GM21786 (cell line): ENCODE data around the gene SYCP2L.
"Not testable (repeated sequence)": the region's sequence is repeated elsewhere in the genome, so short reads cannot be mapped to it uniquely, and the experiment has no call there.

ENCODE experiments used
- ATAC-seq: cut with Tn5 transposase; IDR thresholded peaks from one replicate; pipeline ENCODE4 v1.9.1; 2021; ENCODE audit not compliant: unreplicated experiment

The SYCP2L gene

DNA sequence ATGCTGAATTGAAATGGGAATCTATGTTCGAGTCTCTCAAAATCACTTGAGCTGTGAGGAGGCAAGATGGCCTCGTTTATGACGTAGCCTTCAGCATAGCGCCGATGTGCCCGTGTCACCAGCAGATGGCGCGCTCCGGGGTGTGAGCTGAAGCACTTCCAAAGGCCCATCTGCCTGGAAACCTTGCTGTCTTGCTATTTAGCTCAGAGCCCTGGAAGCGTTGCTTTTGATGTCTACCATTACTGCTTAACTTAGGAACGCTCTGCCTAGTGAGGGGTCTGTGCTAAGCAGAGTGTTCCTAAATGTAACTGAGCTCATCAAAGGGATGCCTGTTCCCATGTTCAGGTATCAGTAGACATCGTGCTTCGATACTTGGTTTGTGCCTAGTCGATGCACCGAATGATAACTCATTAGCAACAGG, 67.7 kb downstream of the SYCP2L start:
- ATAC-seq: peak; percentile 82

DNA sequence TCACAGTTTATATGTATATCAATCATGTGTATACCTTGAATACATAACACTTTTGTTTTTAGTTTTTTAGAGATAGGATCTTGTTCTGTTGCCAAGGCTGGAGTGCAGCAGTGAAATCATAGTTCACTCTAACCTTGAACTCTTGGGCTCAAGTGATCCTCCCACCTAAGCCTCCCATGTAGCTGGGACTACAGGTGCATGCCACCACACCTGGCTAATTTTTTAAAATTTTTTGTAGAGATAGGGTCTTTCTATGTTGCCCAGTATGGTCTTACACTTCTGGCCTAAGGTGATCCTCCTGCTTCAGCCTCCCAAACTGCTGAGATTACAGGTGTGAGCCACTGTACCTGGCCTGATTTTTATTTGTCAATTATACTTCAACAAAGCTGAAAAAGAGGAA, 69.9 kb downstream of the SYCP2L start:
- no peak for ATAC-seq

DNA sequence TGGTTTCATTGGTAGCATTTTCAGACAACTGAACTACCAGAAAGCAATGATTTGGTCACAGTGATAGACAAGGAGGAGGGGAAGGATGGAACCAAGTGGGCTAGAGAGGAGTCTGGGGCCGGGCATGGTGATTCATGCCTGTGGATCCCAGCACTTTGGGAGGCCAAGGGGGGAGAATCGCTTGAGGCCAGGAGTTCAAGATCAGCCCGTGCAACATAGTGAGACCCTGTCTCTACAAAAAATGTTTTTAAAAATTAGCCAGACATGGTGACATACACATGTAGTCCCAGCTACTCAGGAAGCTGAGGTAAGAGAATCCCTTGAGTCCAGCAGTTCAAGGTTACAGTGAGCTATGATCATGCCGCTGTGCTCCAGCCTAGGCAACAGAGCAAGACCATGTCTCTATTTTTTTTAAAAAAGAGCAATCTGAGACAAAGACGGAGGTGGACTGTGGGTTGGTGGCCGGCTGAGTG, 70.6 kb downstream of the SYCP2L start:
- ATAC-seq: no peak

DNA sequence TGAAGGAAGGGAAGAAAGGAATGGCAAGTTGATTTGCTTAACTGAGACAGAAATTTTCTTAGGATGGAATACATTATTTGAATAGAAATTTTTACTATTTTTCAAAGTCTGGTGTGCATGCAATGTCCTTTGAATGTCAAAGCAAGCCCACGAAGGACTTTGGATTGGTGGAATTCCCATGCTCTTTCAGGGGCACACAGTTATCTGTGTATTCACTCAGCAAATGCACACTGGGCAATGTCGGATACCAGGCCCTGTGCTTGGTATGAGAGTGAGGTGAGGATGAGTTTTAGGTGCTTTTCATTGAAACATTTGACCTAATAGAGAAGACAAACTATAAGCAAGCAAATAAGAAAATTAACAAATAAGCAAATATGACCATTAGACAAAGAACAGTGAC, 73.3 kb downstream of the SYCP2L start:
- no peak for ATAC-seq

DNA sequence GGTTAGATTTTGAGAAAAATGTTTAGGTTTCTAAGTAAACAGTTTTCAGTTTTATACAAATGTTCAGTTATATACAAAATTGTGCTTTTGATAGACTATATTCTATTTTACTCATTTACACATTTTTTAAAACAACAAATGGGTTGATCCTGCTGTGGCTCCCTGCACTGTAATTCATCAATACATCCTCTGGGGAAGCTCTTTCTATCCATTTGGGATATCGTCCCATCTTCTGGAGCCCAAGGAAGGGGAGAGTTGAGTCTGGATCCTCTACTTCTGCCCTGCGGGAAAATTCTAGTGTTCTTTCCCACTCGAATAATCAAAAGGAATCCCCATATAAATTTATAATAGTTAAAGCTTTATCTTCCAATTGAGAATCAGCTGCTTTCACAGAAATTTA, 75.0 kb downstream of the SYCP2L start:
- no peak for ATAC-seq

DNA sequence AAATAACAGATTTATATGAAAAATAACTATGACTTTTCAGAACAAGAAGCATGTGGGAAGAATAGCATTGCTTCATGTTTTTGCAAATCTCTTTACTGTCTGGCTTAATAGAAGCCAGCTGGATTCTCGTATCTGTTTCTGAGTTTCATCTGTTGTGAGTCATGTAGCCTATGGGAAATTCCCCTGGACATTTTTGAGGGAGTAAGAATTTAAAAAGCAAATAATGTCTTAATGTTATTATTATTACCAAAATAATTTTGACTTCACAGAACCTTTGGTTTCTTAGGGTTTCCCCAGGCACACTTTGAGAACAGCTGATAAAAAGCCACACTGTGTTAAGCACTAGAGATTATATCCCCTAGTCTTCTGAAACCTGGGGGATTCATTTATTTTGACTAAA, 75.8 kb downstream of the SYCP2L start:
- no peak for ATAC-seq

DNA sequence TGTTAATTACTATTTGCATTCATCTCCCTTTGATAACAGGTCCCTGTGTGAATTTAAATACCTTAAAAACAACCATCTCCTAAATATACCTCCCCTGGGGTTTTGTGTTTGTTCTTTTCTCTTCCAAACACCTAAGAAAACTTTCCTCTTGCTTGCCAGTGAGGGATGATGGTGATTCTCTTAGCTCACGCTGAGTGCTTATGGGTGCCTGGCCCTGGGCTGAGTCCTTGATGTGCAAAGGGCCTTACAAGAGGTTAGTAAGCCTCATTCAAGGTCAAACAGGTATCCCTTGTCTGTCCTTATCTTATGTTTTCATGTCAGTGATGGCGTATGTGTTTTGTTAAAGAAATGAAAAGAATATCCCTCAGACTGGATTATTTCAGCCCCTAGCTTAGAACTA, 76.3 kb downstream of the SYCP2L start:
- no peak for ATAC-seq

DNA sequence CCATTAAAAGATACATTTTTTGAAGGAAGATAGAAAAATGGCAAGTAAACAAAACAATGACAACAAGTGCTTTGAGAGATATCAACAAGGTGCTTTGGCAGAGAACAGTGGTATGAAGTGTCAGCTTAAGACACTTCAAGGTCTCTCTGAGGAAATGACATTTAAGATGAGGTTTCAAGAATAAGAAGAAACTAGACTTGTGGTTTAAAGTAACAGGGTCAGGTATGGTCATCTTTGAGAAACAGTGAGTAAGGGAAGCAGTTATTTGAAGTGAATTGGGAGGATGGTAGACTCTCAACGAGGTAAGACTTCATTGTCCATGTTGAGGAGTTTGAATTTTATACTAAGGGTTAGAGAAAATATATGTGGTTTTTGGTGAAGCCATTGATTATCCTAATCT, 77.8 kb downstream of the SYCP2L start:
- ATAC-seq: peak; percentile 95

DNA sequence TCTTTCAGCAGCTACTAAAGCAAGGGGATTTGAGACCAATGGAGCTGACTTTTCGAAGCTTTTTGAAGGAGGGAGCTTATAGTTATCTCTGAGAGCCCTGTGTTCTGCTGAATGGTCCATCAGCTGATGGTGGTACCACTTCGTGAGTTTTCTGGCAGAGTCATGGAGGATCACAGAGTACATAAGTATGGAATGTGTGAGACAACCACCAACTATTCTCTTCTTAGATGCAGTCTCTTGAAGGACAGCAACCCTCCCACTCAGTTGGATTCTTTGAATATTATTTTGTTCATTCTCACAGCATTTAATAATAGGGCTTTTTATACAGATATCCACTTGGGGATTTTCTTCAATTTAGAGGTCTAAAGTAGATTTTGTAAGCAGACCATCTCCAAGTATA, 81.9 kb downstream of the SYCP2L start:
- ATAC-seq: no peak

DNA sequence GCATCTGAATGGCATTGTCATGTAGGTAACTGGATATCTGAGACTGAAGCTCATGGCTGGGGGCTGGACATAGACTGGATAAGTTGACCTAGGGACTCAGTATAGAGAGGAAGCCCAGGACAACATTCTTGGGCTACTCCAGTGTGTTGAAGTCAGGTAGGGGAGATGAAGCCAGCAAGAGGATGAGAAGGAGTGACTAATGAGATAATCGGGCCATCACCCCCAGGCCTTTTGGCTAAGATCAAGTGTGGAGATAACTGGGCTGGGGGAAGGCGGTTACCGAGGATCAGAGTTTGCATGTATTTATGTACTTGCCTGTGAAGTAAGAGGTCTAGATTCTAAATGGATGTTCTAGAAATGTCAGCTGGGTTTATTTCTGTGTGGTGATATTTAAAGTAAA, 83.9 kb downstream of the SYCP2L start:
- ATAC-seq: no peak

DNA sequence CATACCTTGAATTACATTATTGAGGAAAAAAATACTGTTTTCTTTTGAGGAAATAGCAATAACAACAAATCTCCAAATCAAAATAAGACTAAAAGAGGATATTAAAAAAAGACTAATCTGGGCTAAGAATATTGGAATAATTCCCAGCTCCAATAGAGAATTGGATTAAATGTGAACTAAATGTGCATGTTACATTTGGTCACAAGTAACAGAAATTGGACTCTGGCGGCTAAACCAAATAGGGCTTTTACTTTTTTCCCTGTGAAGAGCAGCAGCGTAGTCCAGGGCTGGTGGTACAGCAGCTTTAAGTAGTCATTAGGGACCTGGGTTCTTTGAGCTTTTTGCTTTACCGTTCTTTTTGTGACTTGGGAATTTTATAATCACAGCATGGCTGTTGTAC, 85.3 kb downstream of the SYCP2L start:
- no peak for ATAC-seq

DNA sequence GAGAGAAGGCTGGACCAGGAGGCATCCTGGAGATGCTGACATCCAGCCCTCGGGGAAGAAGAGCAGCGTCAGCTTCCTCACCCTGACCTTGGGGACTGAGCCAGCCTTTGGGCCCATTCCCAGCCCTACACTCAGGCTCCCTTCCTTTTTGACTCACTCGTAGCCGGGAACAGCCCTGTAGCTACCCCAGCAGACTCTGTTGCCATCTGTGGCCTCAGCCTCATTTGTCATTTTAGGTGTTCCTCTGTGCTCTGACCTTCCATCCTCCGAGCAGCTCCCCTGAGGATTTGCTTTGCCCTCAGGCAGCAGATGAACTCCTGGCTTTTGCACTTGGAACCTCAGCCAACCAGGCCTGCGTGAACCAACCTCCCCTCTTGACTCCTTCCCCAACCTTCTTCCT, 89.7 kb downstream of the SYCP2L start:
- ATAC-seq: no peak

DNA sequence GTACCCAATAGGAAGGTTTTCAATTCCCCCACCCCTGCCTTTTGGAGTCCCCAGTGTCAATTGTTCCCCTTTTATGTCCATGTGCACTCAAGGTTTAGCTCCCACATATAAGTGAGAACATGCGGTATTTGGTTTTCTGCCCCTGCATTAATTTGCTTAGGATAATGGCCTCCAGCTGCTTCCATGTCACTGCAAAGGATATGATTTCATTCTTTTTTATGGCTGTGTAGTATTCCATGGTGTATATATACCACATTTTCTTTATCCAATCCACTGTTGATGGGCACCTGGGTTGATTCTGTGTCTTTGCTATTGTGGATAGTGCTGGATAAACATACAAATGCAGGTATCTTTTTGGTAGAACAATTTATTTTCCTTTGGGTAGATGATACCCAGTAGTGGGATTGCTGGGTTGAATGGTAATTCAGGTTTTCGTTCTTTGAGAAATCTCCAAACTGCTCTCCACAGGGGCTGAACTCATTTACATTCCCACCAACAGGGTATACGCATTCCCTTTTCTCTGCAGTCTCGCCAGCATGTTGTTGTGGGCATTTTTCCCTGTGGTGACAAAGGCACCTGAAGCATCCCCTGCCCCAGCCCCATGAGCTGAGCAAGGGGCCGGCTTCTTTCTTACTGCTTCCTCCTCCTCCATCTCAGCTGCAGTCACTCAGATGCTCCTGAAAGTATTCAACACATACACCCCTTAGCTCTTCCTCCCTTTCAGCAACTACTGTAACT, 90.5 kb downstream of the SYCP2L start:
- no peak for ATAC-seq

DNA sequence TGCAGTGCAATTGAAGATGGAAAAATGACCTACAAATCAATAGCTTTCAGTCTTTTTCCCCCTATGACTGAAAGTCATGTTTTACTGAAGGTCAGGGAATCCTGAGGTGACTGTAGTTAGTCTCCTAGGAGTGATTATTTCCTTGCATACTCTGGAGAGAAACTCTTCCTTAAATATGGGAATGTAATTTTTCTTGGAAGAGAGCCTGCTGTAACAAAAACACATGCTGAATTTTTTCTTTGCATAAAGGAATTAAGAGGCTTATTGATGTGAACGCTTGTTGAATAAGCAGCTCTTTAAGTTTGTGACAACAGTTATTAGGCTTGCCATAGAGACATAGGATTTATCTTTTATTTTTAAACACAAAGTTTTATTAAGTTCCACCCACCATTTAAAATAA, 92.8 kb downstream of the SYCP2L start:
- no peak for ATAC-seq

DNA sequence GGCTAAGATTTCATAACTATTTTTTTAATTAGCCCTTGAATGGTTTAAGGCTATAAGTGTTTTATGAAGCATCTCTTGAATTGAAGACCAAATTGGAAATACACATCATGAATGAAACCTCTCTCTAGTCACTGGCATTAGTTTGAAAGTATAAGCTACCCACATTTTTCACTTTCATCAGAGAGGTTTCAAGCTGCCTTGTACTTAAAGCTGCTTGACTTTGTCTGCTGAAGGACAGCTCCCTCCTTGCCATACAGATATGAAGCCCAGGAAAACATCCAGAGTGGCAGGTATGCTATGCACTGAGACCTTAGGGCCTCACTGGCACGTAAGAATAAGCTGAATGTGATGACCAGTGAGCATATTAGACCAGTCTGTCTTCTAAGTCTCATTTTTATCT, 94.6 kb downstream of the SYCP2L start:
- ATAC-seq: no peak

DNA sequence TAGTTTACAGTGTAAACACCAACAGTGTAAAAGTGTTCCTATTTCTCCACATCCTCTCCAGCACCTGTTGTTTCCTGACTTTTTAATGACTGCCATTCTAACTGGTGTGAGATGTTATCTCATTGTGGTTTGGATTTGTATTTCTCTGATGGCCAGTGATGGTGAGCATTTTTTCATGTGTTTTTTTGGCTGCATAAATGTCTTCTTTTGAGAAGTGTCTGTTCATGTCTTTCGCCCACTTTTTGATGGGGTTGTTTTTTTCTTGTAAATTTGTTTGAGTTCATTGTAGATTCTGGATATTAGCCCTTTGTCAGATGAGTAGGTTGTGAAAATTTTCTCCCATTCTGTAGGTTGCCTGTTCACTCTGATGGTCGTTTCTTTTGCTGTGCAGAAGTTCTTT, 98.1 kb downstream of the SYCP2L start:
- not testable (repeated sequence) for ATAC-seq

DNA sequence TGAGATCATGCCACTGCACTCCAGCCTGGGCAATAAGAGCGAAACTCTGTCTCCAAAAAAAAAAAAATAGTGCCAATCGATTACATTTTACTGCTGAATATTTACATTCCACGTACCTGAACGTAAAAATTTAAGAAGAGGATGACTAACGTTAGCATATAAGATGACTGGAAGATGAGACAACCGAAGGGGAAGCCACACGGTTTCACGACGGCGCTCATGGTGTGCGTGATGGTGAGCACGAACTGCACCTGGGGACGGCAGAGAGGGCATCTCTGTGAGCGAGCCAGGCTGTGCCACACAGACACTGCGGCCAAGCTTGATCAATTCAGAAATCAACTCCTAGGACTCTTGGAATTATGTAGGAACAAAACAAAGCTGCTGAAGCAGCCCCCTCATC, 102.7 kb downstream of the SYCP2L start:
- no peak for ATAC-seq

DNA sequence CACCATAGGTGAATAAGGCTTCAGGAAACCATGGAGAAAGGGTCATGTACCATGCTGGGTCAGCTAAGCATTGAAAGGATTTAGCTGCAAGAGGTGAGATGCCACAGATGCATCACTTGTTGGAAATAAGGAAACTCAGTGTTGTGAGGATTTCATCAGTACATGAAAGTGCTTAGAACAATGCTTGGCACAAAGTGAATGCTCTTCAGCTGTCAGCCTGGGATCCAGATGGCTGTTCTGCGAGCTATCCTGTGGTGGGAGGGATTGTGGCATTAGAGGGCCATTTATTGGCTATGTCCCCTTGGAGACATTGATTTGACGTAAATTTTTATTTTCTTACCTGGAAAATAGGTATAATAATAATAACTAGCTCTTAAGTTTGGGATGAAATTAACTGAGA, 104.3 kb downstream of the SYCP2L start:
- ATAC-seq: no peak

DNA sequence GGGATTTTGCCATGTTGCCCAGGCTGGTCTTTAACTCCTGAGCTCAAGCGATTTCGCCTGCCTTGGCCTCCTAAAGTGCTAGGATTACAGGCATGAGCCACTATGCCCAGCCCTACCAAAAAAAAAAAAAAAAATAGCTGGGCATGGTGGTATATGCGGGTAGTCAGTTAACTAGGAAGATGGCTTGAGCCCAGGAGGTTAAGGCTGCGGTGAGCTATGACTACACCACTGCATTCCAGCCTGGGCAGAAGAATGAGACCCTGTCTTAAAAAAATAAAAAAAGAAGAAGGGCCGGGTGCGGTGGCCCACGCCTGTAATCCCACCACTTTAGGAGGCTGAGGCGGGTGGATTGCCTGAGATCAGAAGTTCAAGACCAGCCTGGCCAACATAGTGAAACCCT, 107.0 kb downstream of the SYCP2L start:
- ATAC-seq: no peak

DNA sequence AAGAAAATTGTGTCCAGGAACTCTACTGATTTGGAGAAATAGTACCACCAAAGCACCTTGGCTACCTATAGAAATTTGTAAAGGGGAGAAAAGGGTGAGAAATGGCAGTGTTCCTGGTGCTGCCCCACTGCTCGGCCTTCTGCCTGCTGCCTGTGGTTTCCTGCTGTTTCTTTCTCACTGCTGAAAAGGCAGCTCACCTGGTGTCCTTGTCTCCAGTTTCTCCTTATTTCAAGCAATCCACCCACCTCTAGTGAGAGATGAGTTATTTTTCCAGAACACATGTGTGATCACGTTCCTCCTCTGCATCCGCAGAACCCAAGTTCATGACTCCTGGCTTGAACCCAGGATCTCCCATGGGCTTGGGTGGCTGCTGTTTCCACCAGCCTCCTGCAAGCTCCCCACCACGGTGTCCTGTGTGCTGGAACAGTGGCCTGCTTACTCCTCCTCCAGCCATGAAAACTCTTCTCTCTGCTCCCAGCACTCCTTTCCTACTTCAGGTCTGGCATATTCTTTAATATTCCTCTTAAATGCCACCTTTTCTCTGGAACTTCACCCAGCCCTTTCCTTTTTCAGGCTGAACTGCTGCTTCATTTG, 108.4 kb downstream of the SYCP2L start:
- no peak for ATAC-seq

DNA sequence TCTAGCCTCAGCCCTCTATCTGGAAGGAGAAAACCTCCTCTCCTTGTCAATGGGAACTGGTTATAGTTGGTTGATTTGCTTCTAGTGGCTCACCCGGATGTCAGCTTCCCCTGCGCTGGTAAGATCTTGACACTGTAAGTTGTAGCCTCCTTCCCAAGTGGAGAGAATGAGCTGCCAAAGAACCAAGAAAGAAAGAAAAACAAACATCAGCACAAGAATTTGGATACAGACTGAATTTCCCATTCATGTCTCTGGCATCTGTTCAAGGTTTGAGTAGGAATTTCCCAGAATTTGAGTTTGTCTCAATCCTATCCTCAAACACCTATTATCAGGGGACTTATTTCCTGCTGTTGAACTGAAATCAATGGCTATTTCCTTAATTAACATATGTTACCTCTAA, 113.1 kb downstream of the SYCP2L start:
- no peak for ATAC-seq

DNA sequence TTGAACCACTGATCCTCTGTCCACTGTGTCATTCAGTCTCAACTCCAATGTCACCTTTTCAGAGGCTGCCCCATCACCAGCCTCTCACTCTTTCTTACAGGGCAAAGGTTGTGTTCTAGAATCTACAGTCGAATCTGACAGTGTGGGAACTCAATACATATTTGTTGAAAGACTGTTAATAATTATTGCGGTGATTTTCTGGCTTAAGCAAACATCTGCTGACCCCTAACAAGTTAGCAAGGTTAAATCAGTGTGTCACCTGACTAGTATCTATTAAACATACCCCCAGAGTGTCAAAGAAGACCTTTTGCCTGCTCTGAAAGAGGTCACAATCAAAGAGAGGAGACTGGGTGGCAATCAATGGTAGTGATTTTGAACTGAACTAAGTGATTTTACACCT, 115.3 kb downstream of the SYCP2L start:
- ATAC-seq: no peak

DNA sequence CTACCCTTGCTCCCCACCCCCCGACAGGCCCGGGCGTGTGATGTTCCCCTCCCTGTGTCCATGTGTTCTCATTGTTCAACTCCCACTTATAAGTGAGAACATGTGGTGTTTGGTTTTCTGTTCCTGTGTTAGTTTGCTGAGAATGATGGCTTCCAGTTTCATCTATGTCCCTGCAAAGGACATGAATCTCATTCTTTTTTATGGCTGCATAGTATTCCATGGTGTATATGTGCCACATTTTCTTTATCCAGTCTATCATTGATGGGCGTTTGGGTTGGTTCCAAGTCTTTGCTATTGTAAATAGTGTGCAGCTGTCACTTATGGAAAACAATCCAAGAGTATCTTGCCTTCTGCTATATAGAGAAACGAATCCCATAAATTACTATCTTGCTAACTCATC, 116.4 kb downstream of the SYCP2L start:
- not testable (repeated sequence) for ATAC-seq
